ENCODE results near the gene EXOSC2.
"Not testable (repeated sequence)": the region's sequence is repeated elsewhere in the genome, so short reads cannot be mapped to it uniquely, and the experiment has no call there.

Gene EXOSC2

DNA sequence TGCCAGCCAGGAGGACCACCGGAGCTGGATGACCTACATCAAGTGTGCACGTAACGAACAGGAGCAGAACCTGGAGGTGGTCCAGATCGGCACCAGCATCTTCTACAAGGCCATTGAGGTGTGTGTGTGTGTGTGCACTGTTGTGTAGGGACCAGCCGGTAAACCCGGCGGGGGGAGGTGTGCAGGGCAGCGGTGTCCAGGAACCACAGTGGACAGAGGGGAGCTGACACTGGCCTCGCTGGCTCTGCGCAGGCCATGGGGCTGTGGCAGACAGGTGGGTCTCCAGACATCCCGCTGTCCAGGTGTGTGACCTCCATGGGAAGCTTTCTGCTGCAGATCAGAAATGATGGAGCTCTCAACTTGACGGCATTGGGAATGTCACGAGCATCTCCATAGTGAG, 25.4 kb upstream of the EXOSC2 start:
- no peak for DNase-seq

GRCh38 chr9:130668659-130669058, 24.9 kb upstream of the EXOSC2 start:
- DNase-seq: no peak

- no peak for DNase-seq
Measured at GRCh38 chr9:130669965-130670364, 23.6 kb upstream of the EXOSC2 start.

GRCh38 chr9:130670644-130671043, 22.9 kb upstream of the EXOSC2 start:
- no peak for DNase-seq

DNA sequence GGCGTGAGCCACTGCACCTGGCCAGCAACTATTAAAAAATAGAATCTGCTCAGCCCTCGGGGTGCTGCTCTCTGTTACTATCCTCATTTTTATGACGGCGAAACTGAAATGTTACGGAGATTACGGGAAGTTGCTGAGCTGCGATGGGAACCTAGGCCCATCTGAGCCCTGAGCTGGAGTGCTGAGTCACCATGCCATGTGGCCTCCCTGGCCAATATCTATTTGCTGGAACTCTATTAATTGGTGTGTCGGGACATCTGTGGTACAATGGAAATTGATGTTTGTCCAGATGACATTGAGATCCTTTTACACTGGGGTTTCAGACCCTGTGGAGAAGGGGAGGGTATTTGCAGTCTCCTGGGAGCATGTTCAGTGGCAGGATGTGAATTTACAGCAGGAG, 21.1 kb upstream of the EXOSC2 start:
- DNase-seq: no peak

- DNase-seq: no peak
Measured at GRCh38 chr9:130672933-130673615, 20.5 kb upstream of the EXOSC2 start.

GRCh38 chr9:130675396-130675795, 18.2 kb upstream of the EXOSC2 start:
- DNase-seq: peak; percentile 61

- DNase-seq: no peak
Measured at GRCh38 chr9:130677252-130677651, 16.3 kb upstream of the EXOSC2 start.

- peak; percentile 80 for DNase-seq
Measured at GRCh38 chr9:130680836-130681768, 12.5 kb upstream of the EXOSC2 start.

GRCh38 chr9:130681769-130682420, 11.7 kb upstream of the EXOSC2 start:
- peak; percentile 45 for DNase-seq

- peak; percentile 79 for DNase-seq
Measured at GRCh38 chr9:130682421-130683121, 11.0 kb upstream of the EXOSC2 start.

DNA sequence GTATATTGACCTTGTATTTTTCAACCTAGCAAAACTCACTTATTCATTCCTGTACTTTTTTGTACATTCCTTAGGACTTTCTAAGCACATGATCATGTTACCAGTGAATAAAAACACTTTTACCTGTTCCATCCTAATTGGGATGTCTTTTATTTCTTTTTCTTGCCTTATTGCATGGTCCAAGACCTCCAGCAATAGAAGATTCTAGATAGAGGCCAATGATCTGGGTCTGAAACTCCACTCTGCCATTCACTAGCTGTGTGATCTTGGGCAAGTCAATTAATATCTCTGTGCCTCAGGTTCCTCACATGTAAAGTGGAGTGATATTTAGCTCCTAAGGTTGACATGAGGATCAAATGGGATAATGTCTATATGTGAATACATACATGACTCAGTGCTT, 8.5 kb upstream of the EXOSC2 start:
- no peak for DNase-seq

GRCh38 chr9:130685945-130686344, 7.6 kb upstream of the EXOSC2 start:
- not testable (repeated sequence) for DNase-seq

GRCh38 chr9:130687615-130688014, 6.0 kb upstream of the EXOSC2 start:
- DNase-seq: no peak

- DNase-seq: no peak
Measured at GRCh38 chr9:130688072-130688471, 5.5 kb upstream of the EXOSC2 start.

- DNase-seq: no peak
Measured at GRCh38 chr9:130689572-130689936, 4.0 kb upstream of the EXOSC2 start.

GRCh38 chr9:130689937-130690700, 3.5 kb upstream of the EXOSC2 start:
- peak; percentile 97 for DNase-seq

DNA sequence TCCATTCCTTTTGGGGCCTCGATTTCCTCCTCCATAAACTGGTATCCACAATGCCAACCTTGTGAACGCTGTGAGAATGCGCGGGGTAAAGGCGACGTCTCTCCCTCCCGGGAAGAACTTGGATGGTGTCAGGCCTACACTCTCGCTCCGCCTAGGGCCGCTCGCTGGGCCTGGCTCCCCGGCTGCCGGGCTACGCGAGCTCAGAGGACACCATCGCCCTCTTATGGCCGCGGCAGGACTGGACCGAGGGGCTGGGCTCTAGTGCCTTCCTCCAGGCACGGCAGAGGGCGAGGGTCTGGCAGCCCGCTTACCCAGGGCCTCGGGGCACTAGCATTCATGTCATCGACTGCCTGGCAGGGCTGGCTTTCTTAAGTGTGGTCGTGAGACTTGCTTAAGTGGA, 1.3 kb upstream of the EXOSC2 start:
- DNase-seq: no peak

- no peak for DNase-seq
Measured at GRCh38 chr9:130693101-130693425, 517 bp upstream of the EXOSC2 start.

- no peak for DNase-seq
Measured at GRCh38 chr9:130694205-130694604, 625 bp downstream of the EXOSC2 start.

- DNase-seq: no peak
Measured at GRCh38 chr9:130696139-130696650, 2.6 kb downstream of the EXOSC2 start.

DNA sequence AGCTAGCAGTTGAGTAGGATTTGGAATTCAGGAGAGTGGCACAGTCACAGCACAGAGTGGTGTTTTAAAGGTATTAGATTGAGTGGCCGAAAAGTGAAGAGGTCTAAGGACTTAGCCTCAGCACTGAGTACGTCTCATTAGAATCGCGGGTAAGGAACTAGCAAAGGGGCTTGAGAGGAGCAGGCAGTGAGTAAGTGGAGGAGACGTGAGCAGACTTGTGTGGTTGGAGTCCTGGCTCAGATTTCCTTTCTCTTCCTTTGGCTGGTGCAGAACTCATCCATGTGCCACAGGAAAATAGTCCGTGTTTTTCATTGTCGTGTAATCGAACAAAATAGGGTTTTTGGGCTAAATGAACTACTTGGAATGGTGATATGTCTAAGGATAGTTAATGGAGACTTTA, 3.4 kb downstream of the EXOSC2 start:
- no peak for DNase-seq
